ENCODE data around the gene GOLGA7B.

DNA sequence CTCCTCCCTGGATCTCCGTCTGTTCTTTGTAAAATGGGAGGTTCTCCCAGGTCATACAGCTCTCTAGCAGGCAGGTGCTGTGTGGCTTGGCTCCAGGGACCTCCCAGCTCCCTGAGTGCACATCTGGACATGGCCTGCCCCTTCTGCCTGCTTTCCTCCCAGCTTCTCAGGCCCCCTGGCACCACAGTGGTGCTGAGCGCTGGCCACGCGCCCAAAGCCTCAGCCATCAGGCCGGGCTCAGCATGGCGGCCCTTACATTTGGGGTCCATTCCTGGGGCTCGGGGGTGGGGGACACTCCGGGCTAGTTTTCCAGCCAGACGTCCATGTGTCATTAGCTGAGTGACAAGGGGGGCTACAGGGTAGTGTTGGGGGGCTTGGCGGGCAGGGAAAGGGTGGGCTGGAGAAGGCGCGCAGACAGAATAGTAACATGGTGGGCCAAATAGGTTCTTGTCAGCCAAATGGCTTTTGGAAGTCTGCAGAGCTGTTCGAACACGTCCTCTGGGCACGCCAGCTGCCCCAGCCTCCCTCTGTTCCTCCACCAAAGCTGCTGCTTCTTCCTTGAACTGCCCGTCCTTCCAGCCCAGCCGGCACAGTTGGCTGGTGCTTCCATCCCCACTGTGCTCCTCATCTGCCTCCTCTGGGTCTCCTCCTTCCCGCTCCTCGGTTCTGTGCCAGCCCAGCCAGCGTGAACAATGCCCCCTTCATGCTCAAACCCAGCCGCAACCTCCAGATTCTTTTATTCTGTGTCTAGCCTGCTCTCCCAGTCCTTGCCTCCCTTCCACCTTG is 65.9 kb downstream of the GOLGA7B start:
- TF ChIP-seq CTCF (IDR thresholded peaks at IDR 0.05) (no peak), POLR2A (IDR thresholded peaks at IDR 0.05) (no peak), POLR2AphosphoS5 (IDR thresholded peaks at IDR 0.05) (no peak), EP300 (IDR thresholded peaks at IDR 0.05; ENCODE audit: low read depth) (no peak)

All from transverse colon (tissue), 4 donors.